C1 segment of cervical spinal cord (tissue), 14 donors: Measurements from ENCODE around the gene LATS2.

ENCODE experiments used
- DNase-seq, 14 donors: peaks; one replicate each; lab custom pipeline; 2025; lab: John Stamatoyannopoulos, UW

LATS2 gene

DNA sequence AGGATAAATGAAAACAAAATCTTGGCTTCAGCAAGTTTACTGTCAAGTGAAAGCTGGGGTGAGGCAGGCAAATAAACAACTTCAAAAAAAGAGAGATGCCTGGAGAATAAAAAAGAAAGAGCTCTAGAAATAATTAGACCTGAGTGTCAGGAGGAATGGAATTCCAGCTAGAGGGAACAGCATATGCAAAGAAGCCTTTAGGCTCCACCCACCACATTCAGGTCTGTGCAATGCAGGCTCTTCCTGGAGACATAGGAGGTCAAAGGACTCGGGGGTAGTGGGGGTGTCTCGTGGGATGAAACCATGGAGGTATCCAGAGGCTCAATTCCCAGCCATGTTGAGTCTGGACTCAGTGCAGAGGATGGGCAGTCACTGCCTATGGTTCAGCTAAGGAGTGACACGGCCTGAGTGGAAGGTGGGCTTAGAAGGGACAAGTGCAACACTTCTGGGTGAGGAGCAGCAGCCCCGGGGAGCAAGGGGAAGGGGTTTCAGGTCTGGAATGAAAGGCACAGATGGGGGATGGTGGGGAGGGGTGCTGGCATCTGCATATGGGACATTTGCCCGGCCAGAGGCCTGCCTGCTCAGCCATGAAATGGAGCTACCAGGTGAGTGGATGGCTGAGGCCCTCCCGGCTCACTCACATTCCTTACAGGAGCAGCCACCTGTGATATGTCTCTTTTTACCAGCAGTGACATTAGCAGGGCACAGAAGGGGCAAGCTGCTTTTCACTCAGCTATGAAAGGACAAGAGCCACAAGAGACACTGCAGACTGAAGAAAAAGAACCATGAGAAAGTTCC is 12.3 kb downstream of the LATS2 start:
- no peak for DNase-seq

- peak in 1 of 14 donors; percentile 10 for DNase-seq
Observed at GRCh38 chr13:21047591-21048282, 13.6 kb downstream of the LATS2 start.

GRCh38 chr13:21047087-21047486 is 14.3 kb downstream of the LATS2 start:
- no peak for DNase-seq

GRCh38 chr13:21046203-21046602 is 15.2 kb downstream of the LATS2 start:
- no peak for DNase-seq

DNA sequence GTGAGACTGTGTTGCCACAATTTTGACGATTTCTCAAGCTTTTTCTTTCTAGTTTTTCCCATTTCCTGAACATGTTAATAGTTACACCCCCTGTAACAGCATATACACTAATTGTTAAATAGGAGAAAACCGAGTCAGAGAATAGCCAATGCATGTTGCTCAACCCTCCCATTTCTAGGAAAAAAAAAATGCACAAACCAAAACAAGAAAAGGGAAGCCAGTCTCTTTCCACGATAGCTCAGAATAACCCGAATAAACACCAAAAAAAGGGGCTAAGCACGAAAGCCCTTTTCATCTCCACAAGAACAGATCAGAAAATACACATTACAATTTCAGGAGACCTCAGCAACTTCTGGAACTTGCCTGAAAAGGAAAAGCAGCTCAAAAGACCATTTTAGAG is 16.3 kb downstream of the LATS2 start:
- DNase-seq, result no peak

- DNase-seq, result no peak
Observed at GRCh38 chr13:21043898-21044297, 17.5 kb downstream of the LATS2 start.

- DNase-seq, result no peak
Observed at GRCh38 chr13:21040120-21040826, 21.1 kb downstream of the LATS2 start.

- no peak for DNase-seq
Observed at GRCh38 chr13:21039097-21039800, 22.1 kb downstream of the LATS2 start.

DNA sequence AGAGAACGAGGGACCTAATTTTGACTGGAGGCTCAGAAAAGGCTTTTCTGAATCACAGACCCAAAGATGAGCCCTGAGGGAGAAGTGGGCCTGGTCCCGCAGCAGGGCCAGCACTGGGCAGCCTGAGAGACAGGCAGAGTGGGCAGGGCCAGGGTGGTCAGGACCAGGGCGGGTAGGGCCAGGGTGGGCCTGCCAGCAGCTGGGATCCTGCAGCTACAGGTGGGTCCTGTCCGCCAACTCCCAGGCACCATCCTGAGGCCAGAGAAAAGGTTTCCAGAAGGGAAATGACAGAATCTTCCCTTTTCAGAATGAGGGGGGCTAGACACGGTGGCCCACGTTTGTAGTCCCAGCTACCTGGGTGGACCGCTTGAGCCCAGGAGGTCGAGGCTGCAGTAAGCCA is 23.7 kb downstream of the LATS2 start:
- no peak for DNase-seq

GRCh38 chr13:21035498-21035897 is 25.9 kb downstream of the LATS2 start:
- no peak for DNase-seq

DNA sequence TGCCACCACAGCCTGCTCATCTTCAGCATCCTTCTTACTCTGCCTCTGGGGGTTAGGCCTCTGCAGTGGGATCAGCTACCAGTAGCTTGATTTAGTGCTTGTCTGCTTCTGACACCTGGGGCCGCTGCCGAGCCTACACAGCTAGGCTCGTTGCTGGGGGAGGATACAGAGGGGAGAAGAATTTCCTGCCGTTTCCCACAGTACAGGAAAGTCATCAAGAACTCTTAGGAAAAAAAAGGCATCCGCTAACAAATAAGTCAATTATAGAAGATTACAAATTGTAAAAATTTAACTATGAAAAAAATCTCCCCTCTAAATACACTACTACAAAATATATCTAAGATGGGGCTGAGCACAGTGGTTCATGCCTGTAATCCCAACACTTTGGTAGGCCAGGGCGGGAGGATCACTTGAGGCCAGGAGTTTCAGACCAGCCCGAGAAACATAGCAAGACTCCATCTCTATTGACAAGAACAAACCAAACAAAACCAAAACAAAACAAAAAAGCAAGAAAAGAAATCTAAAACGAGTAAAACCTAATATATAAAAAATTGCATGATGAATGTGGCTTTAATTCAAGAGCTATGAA is 26.7 kb downstream of the LATS2 start:
- peak in 4 of 14 donors; percentile 22 to 52 (median 38) for DNase-seq

- DNase-seq, result peak in 2 of 14 donors; percentile 30 to 52
Observed at GRCh38 chr13:21033856-21034602, 27.4 kb downstream of the LATS2 start.

DNA sequence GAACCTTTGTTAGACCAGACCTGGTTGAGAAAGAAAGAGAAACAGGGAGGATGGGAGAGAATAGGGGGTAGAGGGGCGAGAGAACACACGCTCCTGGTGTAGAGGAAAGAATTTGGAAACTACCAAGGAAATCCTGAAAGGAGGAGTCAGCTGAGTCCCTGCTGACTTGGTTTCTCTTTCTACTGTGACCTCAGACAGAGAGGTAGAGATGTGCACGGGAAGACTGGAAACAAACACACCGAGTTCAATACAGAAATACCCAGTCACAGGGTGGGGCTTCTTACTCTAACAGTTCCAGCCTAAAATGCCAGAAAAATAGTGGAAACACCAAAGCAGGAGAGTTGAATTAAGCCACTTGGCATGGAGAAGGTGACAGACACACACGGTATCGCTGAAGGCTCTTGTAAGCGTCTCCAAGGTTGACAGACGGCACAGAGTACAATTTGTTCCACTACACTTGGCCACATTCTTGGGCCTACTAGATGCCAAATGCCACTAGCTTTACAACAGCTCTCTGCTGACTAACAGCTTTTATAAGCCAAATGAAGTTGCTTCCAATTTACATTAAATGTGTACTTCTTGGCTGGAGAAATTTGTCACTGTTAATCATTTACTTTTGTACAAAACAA is 28.1 kb downstream of the LATS2 start:
- DNase-seq, result peak in 4 of 14 donors; percentile 11 to 95 (median 21)

- DNase-seq, result no peak
Observed at GRCh38 chr13:21032656-21033055, 28.7 kb downstream of the LATS2 start.

GRCh38 chr13:21031594-21032275 is 29.7 kb downstream of the LATS2 start:
- DNase-seq, result no peak

DNA sequence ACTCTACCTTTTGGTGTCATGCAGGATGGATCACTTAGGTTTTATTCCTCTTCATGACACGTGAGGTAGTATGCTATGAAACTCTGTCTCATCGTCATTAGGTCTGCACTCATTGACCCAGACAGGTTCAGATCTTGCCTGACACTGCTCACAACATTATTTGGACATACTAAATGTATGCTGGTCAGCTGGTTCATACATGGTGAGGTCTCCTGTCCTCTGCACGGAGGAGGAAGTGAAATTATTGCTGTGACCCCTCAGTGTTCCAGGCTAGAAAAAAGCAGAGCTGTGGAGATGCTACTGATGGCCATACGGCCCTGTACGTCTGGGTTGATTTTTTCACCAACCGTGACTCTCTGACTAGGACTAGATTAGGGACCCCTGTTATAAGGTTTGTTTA is 35.8 kb downstream of the LATS2 start:
- DNase-seq, result no peak

- DNase-seq, result no peak
Observed at GRCh38 chr13:21022056-21022979, 39.1 kb downstream of the LATS2 start.

- no peak for DNase-seq
Observed at GRCh38 chr13:21020581-21020980, 40.8 kb downstream of the LATS2 start.
